Neural cell (in vitro differentiated cells): Measurements from ENCODE around the gene ZBTB32. TPM values are rescaled to one million over a fixed set of nuclear protein-coding genes. Genes with fewer than 3 reads are reported as not detected.

ENCODE experiments used
- H2AFZ ChIP-seq: fragments of 200-600, 300-800 bp; sonication (generic), shearing (Covaris generic); 2 replicates; pipeline ENCODE4 v1.6.0; 2014; ENCODE audit warnings: low read depth, mild to moderate bottlenecking, antibody characterized with exemption, low read length, moderate library complexity
- H3F3A ChIP-seq: fragments of 200-600 bp; shearing (Covaris generic); 2 replicates; pipeline ENCODE4 v1.6.1; 2016; ENCODE audit warnings: mild to moderate bottlenecking, moderate library complexity, mixed read lengths, antibody characterized with exemption, low read length; ENCODE audit not compliant: insufficient read depth, poor library complexity, severe bottlenecking
- H3K27ac ChIP-seq: fragments of 200-600, 300-800 bp; sonication (generic), shearing (Covaris generic); 2 replicates; pipeline ENCODE4 v1.5.1; 2014; ENCODE audit warnings: mild to moderate bottlenecking, low read length, moderate library complexity
- H3K27me3 ChIP-seq: fragments of 300-800, 200-600 bp; sonication (generic), shearing (Covaris generic); 2 replicates; pipeline ENCODE4 v1.6.0; 2014; ENCODE audit warnings: mild to moderate bottlenecking, low read depth, low read length, moderate library complexity; ENCODE audit not compliant: insufficient read depth
- H3K36me3 ChIP-seq: fragments of 300-800, 200-600 bp; sonication (generic), shearing (Covaris generic); 2 replicates; pipeline ENCODE4 v1.5.1; 2014; ENCODE audit warnings: mild to moderate bottlenecking, antibody characterized with exemption, low read length, moderate library complexity; ENCODE audit not compliant: insufficient read depth
- H3K4me2 ChIP-seq: fragments of 300-800, 200-600 bp; sonication (generic), shearing (Covaris generic); 2 replicates; pipeline ENCODE4 v1.6.0; 2014; ENCODE audit warnings: mild to moderate bottlenecking, low read length
- H3K4me3 ChIP-seq: fragments of 300-800, 200-600 bp; sonication (generic), shearing (Covaris generic); 2 replicates; pipeline ENCODE4 v1.5.1; 2014; ENCODE audit warnings: mild to moderate bottlenecking, low read length, moderate library complexity
- H3K79me2 ChIP-seq: fragments of 200-600 bp; shearing (Covaris generic); replicated peaks from 2 replicates; pipeline ENCODE4 v1.6.0; 2014; ENCODE audit warnings: mild to moderate bottlenecking, low read length, moderate library complexity; ENCODE audit not compliant: insufficient read depth
- H3K9ac ChIP-seq: fragments of 300-800, 200-600 bp; sonication (generic), shearing (Covaris generic); 2 replicates; pipeline ENCODE4 v1.6.1; 2016; ENCODE audit warnings: mild to moderate bottlenecking, low read length, mixed read lengths
- H3K9me2 ChIP-seq: fragments of 200-600 bp; shearing (Covaris generic); 2 replicates; pipeline ENCODE4 v1.6.1; 2016; ENCODE audit warnings: mild to moderate bottlenecking, low read length, mixed read lengths; ENCODE audit not compliant: insufficient read depth
- H3K9me3 ChIP-seq: fragments of 200-600, 300-800 bp; sonication (generic), shearing (Covaris generic); 2 replicates; pipeline ENCODE4 v1.6.1; 2016; ENCODE audit warnings: mild to moderate bottlenecking, mixed run types, low read length, moderate library complexity, mixed read lengths
- H4K20me1 ChIP-seq: fragments of 200-600 bp; shearing (Covaris generic); 2 replicates; pipeline ENCODE4 v1.6.1; 2016; ENCODE audit warnings: mild to moderate bottlenecking, mixed run types; ENCODE audit not compliant: insufficient read depth
- EP300 ChIP-seq: fragments of 450-650 bp; conservative IDR thresholded peaks from 2 replicates; pipeline ENCODE4 v1.6.1; 2014; ENCODE audit warnings: antibody characterized with exemption, mild to moderate bottlenecking, moderate library complexity; ENCODE audit not compliant: poor library complexity, severe bottlenecking
- EZH2 ChIP-seq: fragments of 200-600, 300-800 bp; shearing (Covaris generic), sonication (generic); IDR thresholded peaks from 2 replicates; pipeline ENCODE4 v1.6.1; 2014; ENCODE audit warnings: antibody characterized with exemption, low read length, borderline replicate concordance, mild to moderate bottlenecking; ENCODE audit not compliant: insufficient read depth, poor library complexity, severe bottlenecking
- MXI1 ChIP-seq: fragments of 450-650 bp; conservative IDR thresholded peaks from 2 replicates; pipeline ENCODE4 v1.6.1; 2014; ENCODE audit warnings: antibody characterized with exemption, mild to moderate bottlenecking; ENCODE audit not compliant: poor library complexity, severe bottlenecking
- POLR2AphosphoS5 ChIP-seq: IDR thresholded peaks from 2 replicates; pipeline ENCODE4 v1.6.1; 2012
- RAD21 ChIP-seq: fragments of 450-650 bp; conservative IDR thresholded peaks from 2 replicates; pipeline ENCODE4 v1.6.1; 2014; ENCODE audit warnings: antibody characterized with exemption, mild to moderate bottlenecking, moderate library complexity
- SMC3 ChIP-seq: fragments of 450-650 bp; conservative IDR thresholded peaks from 2 replicates; pipeline ENCODE4 v1.6.1; 2014; ENCODE audit warnings: antibody characterized with exemption, mild to moderate bottlenecking, moderate library complexity; ENCODE audit not compliant: poor library complexity
- TAF1 ChIP-seq: IDR thresholded peaks from 2 replicates; pipeline ENCODE4 v1.6.1; 2012; ENCODE audit warnings: low read depth
- polyA plus RNA-seq: library from polyadenylated mRNA; depleted of rRNA; stranded (reverse); fragments of >200 nt; gene quantifications from 2 replicates; pipeline ENCODE4 v1.2.3, GENCODE V29; 2014
- TF ChIP-seq, protein P1 (sequence below): fragments of 450-650 bp; IDR thresholded peaks from 2 replicates; pipeline ENCODE4 v1.5.1; 2014; ENCODE audit warnings: antibody characterized with exemption, mild to moderate bottlenecking, moderate library complexity; ENCODE audit not compliant: poor library complexity, severe bottlenecking
- TF ChIP-seq, protein P2 (sequence below): IDR thresholded peaks from 2 replicates; pipeline ENCODE4 v1.6.1; 2012; ENCODE audit warnings: borderline replicate concordance

Gene ZBTB32
- polyA plus RNA-seq, 1 donor from 2014 or later, result not detected

DNA sequence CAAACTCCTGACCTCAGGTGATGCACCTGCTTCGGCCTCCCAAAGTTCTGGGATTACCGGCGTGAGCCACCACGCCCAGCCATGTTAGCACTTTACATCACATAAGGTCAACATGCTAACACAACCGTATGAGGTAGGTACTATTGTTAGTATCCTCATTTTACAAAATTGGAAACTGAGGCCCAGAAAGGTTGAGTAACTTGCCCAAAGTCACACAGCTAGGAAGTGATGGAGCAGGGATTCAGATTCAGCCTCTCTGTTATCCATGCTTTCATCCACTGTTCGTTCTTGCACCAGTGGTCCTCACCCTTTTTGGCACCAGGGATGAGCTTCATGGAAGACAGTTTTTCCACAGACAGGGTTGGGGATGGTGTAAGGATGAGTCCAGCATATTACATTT, 47.7 kb upstream of the ZBTB32 start:
- H3K4me3 ChIP-seq, result no peak overlapping the region
- H3K36me3 ChIP-seq, result peaks cover 5% of the 10 kb centered on the region
- H3K4me2 ChIP-seq, result no peak overlapping the region
- no peaks in the 10 kb centered on the region for H3K9me2 ChIP-seq
- H3K79me2 ChIP-seq, result no peaks in the 10 kb centered on the region
- H3K9me3 ChIP-seq, result no peaks in the 10 kb centered on the region
- TF ChIP-seq, protein P1, sequence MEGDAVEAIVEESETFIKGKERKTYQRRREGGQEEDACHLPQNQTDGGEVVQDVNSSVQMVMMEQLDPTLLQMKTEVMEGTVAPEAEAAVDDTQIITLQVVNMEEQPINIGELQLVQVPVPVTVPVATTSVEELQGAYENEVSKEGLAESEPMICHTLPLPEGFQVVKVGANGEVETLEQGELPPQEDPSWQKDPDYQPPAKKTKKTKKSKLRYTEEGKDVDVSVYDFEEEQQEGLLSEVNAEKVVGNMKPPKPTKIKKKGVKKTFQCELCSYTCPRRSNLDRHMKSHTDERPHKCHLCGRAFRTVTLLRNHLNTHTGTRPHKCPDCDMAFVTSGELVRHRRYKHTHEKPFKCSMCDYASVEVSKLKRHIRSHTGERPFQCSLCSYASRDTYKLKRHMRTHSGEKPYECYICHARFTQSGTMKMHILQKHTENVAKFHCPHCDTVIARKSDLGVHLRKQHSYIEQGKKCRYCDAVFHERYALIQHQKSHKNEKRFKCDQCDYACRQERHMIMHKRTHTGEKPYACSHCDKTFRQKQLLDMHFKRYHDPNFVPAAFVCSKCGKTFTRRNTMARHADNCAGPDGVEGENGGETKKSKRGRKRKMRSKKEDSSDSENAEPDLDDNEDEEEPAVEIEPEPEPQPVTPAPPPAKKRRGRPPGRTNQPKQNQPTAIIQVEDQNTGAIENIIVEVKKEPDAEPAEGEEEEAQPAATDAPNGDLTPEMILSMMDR, result no peak
- no peak for TF ChIP-seq SMC3
- no peak for TF ChIP-seq MXI1
- TF ChIP-seq EZH2, result no peak
- TF ChIP-seq, protein P2, sequence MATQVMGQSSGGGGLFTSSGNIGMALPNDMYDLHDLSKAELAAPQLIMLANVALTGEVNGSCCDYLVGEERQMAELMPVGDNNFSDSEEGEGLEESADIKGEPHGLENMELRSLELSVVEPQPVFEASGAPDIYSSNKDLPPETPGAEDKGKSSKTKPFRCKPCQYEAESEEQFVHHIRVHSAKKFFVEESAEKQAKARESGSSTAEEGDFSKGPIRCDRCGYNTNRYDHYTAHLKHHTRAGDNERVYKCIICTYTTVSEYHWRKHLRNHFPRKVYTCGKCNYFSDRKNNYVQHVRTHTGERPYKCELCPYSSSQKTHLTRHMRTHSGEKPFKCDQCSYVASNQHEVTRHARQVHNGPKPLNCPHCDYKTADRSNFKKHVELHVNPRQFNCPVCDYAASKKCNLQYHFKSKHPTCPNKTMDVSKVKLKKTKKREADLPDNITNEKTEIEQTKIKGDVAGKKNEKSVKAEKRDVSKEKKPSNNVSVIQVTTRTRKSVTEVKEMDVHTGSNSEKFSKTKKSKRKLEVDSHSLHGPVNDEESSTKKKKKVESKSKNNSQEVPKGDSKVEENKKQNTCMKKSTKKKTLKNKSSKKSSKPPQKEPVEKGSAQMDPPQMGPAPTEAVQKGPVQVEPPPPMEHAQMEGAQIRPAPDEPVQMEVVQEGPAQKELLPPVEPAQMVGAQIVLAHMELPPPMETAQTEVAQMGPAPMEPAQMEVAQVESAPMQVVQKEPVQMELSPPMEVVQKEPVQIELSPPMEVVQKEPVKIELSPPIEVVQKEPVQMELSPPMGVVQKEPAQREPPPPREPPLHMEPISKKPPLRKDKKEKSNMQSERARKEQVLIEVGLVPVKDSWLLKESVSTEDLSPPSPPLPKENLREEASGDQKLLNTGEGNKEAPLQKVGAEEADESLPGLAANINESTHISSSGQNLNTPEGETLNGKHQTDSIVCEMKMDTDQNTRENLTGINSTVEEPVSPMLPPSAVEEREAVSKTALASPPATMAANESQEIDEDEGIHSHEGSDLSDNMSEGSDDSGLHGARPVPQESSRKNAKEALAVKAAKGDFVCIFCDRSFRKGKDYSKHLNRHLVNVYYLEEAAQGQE, result no peak
- no peak for TF ChIP-seq POLR2AphosphoS5
- TF ChIP-seq TAF1, result no peak
- no peak for TF ChIP-seq EP300
- TF ChIP-seq RAD21, result no peak
- no peak overlapping the region for H2AFZ ChIP-seq
- no peaks in the 10 kb centered on the region for H4K20me1 ChIP-seq
- no peak overlapping the region for H3K27ac ChIP-seq
- no peaks in the 10 kb centered on the region for H3F3A ChIP-seq
- no peaks in the 10 kb centered on the region for H3K27me3 ChIP-seq
- no peak overlapping the region for H3K9ac ChIP-seq

DNA sequence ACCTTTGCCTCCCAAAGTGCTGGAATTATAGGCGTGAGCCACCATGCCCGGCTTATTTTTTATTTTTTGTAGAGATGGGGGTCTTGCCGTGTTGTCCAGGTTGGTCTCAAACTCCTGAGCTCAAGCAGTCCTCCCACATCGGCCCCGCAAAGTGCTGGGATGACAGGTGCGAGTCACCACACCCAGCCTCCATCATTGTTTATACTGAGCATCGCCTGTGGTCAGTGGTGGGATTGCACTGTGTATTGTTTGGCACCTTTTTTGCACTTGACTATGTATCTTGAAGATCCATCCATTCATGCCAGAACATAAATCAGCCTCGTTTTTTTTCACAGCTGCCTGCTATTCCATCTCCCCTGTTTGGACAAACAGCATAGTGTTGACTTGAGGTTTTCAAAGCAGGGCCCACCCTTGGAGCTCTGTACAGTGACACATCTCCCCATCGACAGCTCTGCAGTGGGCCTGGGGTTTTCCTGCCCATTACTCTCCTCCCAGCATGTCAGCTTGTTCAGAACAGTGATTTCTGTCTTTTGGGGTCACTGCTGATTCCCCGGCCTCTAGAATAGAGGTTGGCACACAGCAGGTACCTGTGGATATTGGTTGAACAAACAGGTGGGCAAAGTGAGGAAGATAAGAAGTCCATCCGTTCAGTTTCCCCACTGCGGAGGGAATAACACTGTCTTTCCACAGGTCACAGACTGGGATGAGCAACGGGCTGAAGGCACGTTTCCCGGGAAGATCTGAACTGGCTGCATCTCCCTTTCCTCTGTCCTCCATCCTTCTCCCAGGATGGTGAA, 46.3 kb upstream of the ZBTB32 start:
- Histone ChIP-seq H3F3A (no peaks in the 10 kb centered on the region), H2AFZ (no peak overlapping the region), H3K4me3 (no peak overlapping the region), H3K9me2 (no peaks in the 10 kb centered on the region), H3K27ac (no peak overlapping the region), H3K79me2 (no peaks in the 10 kb centered on the region), H3K36me3 (peaks cover 5% of the 10 kb centered on the region), H3K4me2 (no peak overlapping the region), H3K27me3 (no peaks in the 10 kb centered on the region), H3K9ac (no peak overlapping the region), H4K20me1 (no peaks in the 10 kb centered on the region), H3K9me3 (no peaks in the 10 kb centered on the region)
- no peak for TF ChIP-seq MXI1
- TF ChIP-seq SMC3, result no peak
- TF ChIP-seq POLR2AphosphoS5, result no peak
- no peak for TF ChIP-seq EZH2
- TF ChIP-seq, protein P2, result no peak
- TF ChIP-seq EP300, result no peak
- no peak for TF ChIP-seq TAF1
- TF ChIP-seq, protein P1, result no peak
- TF ChIP-seq RAD21, result no peak
